Spleen (tissue), 7 donors: Measurements from ENCODE around the gene POLA1.

Experiments
- CTCF ChIP-seq, 11 experiments: fragments of 200-600 bp in 7 of 11; fragments of 450-650 bp in 4 of 11; sonication (generic) in 4 of 11; IDR thresholded peaks in 8 of 11; conservative IDR thresholded peaks in 3 of 11; 1 replicate in 7 of 11; 2 replicates in 4 of 11; pipeline versions ENCODE4 v1.4.0 to v1.8.0; 2016 to 2021; ENCODE audit warnings: antibody characterized with exemption in 11 of 11, inconsistent platforms in 4 of 11, mild to moderate bottlenecking in 1 of 11
- POLR2A ChIP-seq, 3 donors: fragments of 450-650 bp; IDR thresholded peaks; one replicate each; pipeline ENCODE4 v1.5.1; 2017; ENCODE audit warnings: antibody characterized with exemption in 3 of 3, mild to moderate bottlenecking in 1 of 3
- POLR2AphosphoS5 ChIP-seq, 3 donors: sonication (generic); formaldehyde crosslinking; IDR thresholded peaks; one replicate each; pipeline ENCODE4 v1.5.1; 2017; ENCODE audit warnings: antibody characterized with exemption in 3 of 3
- donor health status: DM: no; HTN: no; CAD: no; lungs with moderate emphysema.
- donor health status: DM: no; HTN: no; CAD: no.
- donor health status: DM: no; HTN: no; CAD: no.

- no peak for TF ChIP-seq CTCF (IDR thresholded peaks at IDR 0.05 in 8 of 11, conservative IDR thresholded peaks at IDR 0.05 in 3 of 11)
- TF ChIP-seq POLR2A (IDR thresholded peaks at IDR 0.05), result no peak
- no peak for TF ChIP-seq POLR2AphosphoS5 (IDR thresholded peaks at IDR 0.05)
Measured at GRCh38 chrX:24659106-24659505, 34.6 kb upstream of the POLA1 start.
